K562 (cell line): ENCODE data around the gene TMEM101. TPM values are rescaled to one million over a fixed set of nuclear protein-coding genes. Genes with fewer than 3 reads are reported as not detected.

Experiments
- BRF1 ChIP-seq: IDR thresholded peaks from 3 replicates; pipeline ENCODE4 v1.6.1; 2011; ENCODE audit warnings: borderline replicate concordance, mild to moderate bottlenecking; ENCODE audit not compliant: insufficient read length; ENCODE audit errors: extremely low read depth
- SMARCE1 ChIP-seq: fragments of 450-650 bp; IDR thresholded peaks from 2 replicates; pipeline ENCODE4 v1.7.1; 2016; ENCODE audit warnings: mild to moderate bottlenecking
- ZFX ChIP-seq: sonication (generic); formaldehyde crosslinking; IDR thresholded peaks from 2 replicates; pipeline ENCODE4 v1.8.0; 2022; ENCODE audit warnings: mild to moderate bottlenecking, missing genetic modification reagents, moderate library complexity
- polyA plus RNA-seq, 8 experiments: library from polyadenylated mRNA; depleted of rRNA in 4 of 8; stranded (reverse) in 5 of 8; unstranded in 3 of 8; fragments of >200 nt; fragmentation: Nextera tagmentation in 2 of 8; fragmentation: Illumina TruSeq in 1 of 8; extraction: Ambion mirVana in 2 of 8; extraction: Trizol in 1 of 8; gene quantifications; 2 replicates each; pipeline versions ENCODE4 v1.2.1 to v1.2.3, GENCODE V29; 2011 to 2014; ENCODE audit warnings: inconsistent platforms in 1 of 8, missing spikeins in 1 of 8
- total RNA-seq, 7 experiments: library from RNA; depleted of rRNA in 6 of 7; stranded (reverse); fragments of >200 nt in 6 of 7; fragmentation: Illumina TruSeq in 2 of 7; extraction: Trizol in 2 of 7; gene quantifications; 2 replicates each; pipeline versions ENCODE4 v1.2.1 to v1.2.3, GENCODE V29; 2011 to 2021; ENCODE audit warnings: low replicate concordance in 1 of 7
- TF ChIP-seq, protein P1 (sequence below): fragments of 450-650 bp; IDR thresholded peaks from 2 replicates; pipeline ENCODE4 v1.6.1; 2018; ENCODE audit not compliant: partially characterized antibody
- TF ChIP-seq, protein P2 (sequence below): sonication (generic); formaldehyde crosslinking; IDR thresholded peaks from 2 replicates; pipeline ENCODE4 v1.8.0; 2023; ENCODE audit warnings: missing genetic modification reagents, mild to moderate bottlenecking, borderline replicate concordance
- TF ChIP-seq, protein P3 (sequence below): fragments of 450-650 bp; IDR thresholded peaks from 2 replicates; pipeline ENCODE4 v1.6.1; 2016; ENCODE audit warnings: low read depth
- TF ChIP-seq, protein P4 (sequence below): fragments of 450-650 bp; IDR thresholded peaks from 2 replicates; pipeline ENCODE4 v1.6.1; 2017; ENCODE audit warnings: mild to moderate bottlenecking, moderate library complexity

The TMEM101 gene
- total and polyA plus RNA-seq, 9 of the 15 experiments (the other 6 are each of a cell fraction or from before 2014, with no cell fraction given) = 21.2 to 110 (median 37.8) TPM

DNA sequence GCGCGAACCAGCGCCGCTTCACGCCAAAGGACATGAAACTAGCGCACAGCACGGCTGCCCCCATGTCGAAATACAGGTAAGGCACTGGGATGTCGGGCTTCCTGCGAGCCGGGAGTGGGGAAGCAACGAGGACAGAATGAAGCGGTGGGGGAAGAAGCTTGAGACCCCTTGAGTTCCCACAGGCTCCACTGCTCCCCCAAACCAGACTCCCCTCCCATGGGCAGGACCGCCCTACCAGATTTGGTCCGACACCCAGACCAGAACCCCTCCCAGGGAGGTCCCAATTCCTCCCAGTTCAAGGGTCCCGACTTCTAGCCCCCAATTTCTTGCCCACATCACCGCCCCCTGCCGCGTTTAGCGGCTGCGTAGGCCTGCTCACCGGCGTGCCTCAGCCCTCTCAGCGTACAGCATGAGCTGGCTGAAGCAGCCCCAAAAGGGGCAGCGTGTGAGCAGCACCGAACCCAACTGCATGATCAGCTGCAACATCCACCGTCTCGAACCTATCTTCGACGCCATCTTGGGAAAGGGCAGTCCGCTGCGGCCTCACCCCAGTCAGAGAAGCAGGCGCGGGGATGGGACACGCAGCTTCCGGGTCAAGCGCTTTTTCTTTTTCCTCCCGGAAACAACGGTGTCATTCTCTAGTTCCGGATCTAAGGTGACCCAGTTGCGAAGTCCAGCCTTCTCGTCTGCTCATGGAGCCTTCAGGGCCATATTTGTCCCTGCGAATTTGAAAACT, at the start of gene TMEM101 (continued):
- TF ChIP-seq, protein P1, sequence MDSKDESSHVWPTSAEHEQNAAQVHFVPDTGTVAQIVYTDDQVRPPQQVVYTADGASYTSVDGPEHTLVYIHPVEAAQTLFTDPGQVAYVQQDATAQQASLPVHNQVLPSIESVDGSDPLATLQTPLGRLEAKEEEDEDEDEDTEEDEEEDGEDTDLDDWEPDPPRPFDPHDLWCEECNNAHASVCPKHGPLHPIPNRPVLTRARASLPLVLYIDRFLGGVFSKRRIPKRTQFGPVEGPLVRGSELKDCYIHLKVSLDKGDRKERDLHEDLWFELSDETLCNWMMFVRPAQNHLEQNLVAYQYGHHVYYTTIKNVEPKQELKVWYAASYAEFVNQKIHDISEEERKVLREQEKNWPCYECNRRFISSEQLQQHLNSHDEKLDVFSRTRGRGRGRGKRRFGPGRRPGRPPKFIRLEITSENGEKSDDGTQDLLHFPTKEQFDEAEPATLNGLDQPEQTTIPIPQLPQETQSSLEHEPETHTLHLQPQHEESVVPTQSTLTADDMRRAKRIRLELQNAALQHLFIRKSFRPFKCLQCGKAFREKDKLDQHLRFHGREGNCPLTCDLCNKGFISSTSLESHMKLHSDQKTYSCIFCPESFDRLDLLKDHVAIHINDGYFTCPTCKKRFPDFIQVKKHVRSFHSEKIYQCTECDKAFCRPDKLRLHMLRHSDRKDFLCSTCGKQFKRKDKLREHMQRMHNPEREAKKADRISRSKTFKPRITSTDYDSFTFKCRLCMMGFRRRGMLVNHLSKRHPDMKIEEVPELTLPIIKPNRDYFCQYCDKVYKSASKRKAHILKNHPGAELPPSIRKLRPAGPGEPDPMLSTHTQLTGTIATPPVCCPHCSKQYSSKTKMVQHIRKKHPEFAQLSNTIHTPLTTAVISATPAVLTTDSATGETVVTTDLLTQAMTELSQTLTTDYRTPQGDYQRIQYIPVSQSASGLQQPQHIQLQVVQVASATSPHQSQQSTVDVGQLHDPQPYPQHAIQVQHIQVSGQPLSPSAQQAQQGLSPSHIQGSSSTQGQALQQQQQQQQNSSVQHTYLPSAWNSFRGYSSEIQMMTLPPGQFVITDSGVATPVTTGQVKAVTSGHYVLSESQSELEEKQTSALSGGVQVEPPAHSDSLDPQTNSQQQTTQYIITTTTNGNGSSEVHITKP = peak; percentile 55
- TF ChIP-seq, protein P2, sequence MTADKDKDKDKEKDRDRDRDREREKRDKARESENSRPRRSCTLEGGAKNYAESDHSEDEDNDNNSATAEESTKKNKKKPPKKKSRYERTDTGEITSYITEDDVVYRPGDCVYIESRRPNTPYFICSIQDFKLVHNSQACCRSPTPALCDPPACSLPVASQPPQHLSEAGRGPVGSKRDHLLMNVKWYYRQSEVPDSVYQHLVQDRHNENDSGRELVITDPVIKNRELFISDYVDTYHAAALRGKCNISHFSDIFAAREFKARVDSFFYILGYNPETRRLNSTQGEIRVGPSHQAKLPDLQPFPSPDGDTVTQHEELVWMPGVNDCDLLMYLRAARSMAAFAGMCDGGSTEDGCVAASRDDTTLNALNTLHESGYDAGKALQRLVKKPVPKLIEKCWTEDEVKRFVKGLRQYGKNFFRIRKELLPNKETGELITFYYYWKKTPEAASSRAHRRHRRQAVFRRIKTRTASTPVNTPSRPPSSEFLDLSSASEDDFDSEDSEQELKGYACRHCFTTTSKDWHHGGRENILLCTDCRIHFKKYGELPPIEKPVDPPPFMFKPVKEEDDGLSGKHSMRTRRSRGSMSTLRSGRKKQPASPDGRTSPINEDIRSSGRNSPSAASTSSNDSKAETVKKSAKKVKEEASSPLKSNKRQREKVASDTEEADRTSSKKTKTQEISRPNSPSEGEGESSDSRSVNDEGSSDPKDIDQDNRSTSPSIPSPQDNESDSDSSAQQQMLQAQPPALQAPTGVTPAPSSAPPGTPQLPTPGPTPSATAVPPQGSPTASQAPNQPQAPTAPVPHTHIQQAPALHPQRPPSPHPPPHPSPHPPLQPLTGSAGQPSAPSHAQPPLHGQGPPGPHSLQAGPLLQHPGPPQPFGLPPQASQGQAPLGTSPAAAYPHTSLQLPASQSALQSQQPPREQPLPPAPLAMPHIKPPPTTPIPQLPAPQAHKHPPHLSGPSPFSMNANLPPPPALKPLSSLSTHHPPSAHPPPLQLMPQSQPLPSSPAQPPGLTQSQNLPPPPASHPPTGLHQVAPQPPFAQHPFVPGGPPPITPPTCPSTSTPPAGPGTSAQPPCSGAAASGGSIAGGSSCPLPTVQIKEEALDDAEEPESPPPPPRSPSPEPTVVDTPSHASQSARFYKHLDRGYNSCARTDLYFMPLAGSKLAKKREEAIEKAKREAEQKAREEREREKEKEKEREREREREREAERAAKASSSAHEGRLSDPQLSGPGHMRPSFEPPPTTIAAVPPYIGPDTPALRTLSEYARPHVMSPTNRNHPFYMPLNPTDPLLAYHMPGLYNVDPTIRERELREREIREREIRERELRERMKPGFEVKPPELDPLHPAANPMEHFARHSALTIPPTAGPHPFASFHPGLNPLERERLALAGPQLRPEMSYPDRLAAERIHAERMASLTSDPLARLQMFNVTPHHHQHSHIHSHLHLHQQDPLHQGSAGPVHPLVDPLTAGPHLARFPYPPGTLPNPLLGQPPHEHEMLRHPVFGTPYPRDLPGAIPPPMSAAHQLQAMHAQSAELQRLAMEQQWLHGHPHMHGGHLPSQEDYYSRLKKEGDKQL (CRISPR knock-in tag) = no peak
- no peak for TF ChIP-seq BRF1
- TF ChIP-seq, protein P3, sequence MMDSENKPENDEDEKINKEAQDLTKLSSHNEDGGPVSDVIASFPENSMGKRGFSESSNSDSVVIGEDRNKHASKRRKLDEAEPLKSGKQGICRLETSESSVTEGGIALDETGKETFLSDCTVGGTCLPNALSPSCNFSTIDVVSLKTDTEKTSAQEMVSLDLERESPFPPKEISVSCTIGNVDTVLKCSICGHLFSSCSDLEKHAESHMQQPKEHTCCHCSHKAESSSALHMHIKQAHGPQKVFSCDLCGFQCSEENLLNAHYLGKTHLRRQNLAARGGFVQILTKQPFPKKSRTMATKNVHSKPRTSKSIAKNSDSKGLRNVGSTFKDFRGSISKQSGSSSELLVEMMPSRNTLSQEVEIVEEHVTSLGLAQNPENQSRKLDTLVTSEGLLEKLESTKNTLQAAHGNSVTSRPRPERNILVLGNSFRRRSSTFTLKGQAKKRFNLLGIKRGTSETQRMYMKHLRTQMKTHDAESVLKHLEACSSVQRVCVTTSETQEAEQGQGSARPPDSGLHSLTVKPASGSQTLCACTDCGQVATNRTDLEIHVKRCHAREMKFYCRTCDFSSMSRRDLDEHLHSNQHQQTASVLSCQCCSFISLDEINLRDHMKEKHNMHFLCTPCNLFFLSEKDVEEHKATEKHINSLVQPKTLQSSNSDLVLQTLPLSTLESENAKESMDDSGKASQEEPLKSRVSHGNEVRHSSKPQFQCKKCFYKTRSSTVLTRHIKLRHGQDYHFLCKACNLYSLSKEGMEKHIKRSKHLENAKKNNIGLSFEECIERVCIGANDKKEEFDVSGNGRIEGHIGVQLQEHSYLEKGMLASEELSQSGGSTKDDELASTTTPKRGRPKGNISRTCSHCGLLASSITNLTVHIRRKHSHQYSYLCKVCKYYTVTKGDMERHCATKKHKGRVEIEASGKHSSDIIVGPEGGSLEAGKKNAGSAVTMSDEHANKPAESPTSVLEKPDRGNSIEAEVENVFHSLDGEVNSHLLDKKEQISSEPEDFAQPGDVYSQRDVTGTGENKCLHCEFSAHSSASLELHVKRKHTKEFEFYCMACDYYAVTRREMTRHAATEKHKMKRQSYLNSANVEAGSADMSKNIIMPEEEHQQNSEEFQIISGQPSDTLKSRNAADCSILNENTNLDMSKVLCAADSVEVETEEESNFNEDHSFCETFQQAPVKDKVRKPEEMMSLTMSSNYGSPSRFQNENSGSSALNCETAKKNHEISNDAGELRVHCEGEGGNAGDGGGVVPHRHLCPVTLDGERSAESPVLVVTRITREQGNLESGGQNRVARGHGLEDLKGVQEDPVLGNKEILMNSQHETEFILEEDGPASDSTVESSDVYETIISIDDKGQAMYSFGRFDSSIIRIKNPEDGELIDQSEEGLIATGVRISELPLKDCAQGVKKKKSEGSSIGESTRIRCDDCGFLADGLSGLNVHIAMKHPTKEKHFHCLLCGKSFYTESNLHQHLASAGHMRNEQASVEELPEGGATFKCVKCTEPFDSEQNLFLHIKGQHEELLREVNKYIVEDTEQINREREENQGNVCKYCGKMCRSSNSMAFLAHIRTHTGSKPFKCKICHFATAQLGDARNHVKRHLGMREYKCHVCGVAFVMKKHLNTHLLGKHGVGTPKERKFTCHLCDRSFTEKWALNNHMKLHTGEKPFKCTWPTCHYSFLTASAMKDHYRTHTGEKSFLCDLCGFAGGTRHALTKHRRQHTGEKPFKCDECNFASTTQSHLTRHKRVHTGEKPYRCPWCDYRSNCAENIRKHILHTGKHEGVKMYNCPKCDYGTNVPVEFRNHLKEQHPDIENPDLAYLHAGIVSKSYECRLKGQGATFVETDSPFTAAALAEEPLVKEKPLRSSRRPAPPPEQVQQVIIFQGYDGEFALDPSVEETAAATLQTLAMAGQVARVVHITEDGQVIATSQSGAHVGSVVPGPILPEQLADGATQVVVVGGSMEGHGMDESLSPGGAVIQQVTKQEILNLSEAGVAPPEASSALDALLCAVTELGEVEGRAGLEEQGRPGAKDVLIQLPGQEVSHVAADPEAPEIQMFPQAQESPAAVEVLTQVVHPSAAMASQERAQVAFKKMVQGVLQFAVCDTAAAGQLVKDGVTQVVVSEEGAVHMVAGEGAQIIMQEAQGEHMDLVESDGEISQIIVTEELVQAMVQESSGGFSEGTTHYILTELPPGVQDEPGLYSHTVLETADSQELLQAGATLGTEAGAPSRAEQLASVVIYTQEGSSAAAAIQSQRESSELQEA = peak; percentile 38; the same call in 1 of the 2 replicates
- TF ChIP-seq SMARCE1 = no peak
- peak; percentile 73 for TF ChIP-seq ZFX
- TF ChIP-seq, protein P4, sequence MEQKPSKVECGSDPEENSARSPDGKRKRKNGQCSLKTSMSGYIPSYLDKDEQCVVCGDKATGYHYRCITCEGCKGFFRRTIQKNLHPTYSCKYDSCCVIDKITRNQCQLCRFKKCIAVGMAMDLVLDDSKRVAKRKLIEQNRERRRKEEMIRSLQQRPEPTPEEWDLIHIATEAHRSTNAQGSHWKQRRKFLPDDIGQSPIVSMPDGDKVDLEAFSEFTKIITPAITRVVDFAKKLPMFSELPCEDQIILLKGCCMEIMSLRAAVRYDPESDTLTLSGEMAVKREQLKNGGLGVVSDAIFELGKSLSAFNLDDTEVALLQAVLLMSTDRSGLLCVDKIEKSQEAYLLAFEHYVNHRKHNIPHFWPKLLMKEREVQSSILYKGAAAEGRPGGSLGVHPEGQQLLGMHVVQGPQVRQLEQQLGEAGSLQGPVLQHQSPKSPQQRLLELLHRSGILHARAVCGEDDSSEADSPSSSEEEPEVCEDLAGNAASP = no peak
